GM18511 (cell line): ENCODE data around the gene PKNOX2.

Source experiments
- ATAC-seq: cut with Tn5 transposase; IDR thresholded peaks from one replicate; pipeline ENCODE4 v1.9.1; 2021; ENCODE audit warnings: mild to moderate bottlenecking, moderate library complexity; ENCODE audit not compliant: unreplicated experiment

Gene PKNOX2, protein sequence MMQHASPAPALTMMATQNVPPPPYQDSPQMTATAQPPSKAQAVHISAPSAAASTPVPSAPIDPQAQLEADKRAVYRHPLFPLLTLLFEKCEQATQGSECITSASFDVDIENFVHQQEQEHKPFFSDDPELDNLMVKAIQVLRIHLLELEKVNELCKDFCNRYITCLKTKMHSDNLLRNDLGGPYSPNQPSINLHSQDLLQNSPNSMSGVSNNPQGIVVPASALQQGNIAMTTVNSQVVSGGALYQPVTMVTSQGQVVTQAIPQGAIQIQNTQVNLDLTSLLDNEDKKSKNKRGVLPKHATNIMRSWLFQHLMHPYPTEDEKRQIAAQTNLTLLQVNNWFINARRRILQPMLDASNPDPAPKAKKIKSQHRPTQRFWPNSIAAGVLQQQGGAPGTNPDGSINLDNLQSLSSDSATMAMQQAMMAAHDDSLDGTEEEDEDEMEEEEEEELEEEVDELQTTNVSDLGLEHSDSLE

DNA sequence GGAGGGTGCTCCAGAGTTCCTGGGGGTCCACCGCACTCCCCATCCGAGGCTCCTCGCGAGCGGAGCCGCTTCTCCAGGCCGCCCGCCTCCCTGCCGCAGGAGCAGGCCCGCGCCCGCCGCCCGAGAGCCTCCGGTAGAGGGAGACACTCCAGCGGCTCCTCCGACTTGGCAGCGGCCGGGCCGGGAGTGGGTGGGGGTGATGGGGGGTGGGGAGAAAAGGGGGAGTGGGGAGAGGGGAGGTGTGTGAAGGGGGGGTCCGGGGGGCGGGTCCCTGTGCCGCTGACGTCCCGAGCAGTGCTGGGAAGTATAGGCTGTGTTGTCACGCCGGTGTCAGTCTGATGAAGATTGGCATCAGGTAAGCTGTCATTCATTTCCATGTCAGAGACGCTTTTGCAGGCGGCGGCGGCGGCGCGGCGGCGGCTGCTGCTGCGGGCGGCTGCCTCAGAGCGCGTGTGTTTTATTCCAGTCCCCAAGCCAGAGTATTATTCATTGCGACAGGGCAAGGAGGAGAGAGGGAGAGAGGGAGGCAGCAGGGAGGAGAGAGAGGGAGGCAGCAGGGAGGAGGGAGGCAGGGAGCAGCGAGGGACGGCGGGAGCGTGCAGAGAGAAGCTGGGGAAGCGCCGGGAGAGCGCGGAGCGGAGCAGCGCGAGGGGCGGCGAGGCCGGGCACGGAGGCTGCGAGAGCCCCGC lies at the start of gene PKNOX2:
Gene PKNOX2 (plus strand): TSS at position 330 of the 689 bp plus-strand sequence. CDS start 186,555 bp downstream, outside the sequence.
- ATAC-seq = peak; percentile 68

- ATAC-seq = no peak
Measured at GRCh38 chr11:125117429-125117828, 47.1 kb upstream of the PKNOX2 start.

- ATAC-seq = no peak
Measured at GRCh38 chr11:125123194-125123946, 41.2 kb upstream of the PKNOX2 start.

- peak; percentile 91 for ATAC-seq
Measured at GRCh38 chr11:125123947-125124617, 40.5 kb upstream of the PKNOX2 start.

- ATAC-seq = no peak
Measured at GRCh38 chr11:125124618-125124992, 39.9 kb upstream of the PKNOX2 start.

DNA sequence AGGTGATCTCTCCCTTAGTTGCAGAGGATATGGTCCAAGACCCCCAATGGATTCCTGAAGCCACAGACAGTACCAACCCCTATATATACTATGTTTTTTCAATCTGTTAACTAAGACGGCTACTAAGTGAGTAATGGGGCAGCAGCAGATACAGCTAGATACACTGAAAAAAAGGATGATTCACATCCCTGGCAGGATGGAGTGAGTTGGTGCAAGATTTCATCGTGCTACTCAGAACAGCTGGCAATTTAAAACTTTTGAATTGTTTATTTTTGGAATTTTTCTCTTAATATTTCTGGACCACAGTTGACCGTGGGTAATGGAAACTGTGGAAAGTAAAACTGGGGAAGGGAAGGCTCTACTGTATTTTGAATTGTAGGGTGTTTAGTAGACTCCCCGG lies 36.1 kb upstream of the PKNOX2 start:
- ATAC-seq = no peak

DNA sequence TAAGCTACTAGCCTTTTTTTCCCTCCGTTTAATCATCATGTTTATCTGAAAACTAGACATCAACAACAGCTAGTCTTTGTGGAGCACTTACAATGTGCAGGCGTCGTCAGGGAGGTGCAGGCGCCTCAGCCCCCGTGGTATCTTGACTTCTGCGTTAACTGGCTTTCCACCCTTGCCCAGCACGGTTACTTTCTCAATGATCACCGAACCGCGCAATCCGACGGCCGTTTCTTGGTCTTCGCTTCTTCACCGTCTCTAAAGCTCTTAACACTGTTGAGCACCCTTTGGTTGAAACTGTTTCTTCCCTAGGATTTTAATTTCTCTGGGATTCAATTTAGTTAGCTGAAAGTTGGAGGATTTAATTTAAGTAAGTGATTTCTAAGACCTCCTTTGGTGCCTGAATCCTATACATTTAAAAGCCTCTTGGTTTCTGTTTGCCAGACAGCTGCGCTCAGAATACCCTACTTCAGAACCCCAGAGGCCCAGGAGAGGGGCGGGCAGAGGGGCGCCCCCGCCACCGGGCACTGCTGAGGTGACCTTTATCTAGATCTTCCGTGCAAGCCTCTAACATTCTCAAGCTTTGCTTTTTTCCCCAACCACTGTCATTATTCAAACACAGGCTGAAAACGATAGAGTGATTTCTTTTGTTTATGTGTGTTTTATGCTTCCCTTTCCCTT lies 35.1 kb upstream of the PKNOX2 start:
- no peak for ATAC-seq

DNA sequence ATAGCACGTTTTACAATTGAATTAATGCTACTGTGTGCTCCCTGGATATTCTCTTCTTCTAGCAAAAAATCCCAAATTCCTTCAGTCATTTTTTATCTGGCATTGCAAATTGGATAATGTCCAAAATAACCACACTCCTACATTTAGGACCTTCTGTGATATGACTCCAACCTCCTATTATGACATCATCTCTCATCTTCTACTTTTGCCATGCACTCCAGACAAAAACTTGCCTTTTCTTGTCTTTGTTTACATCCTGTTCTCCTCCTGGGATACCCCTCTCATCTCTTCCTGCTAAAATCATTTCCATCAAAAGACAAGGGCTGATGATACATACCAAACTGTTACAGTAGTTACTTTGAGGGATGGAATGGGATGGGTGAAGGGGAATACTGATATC lies 32.5 kb upstream of the PKNOX2 start:
- ATAC-seq = no peak

GRCh38 chr11:125132596-125132995 lies 32.0 kb upstream of the PKNOX2 start:
- ATAC-seq = no peak

DNA sequence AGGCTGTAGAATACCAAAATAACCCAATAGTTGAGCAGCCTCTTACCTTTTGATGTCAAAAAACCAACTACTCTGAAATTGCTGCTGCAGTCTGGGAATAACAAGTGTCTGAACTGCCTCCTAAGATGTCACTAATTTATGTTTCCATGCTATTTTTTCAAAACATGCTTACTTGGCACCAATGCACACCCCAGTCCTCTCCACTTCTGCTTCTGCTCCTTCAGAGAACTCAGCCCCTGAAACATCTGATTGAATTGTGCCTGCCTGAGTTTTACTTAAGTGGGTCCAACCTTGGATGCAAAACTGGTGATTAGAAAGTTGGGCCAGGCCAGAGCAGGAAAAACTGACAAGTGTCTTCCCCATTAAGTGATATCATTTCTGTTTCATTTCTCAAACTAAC lies 28.6 kb upstream of the PKNOX2 start:
- ATAC-seq = no peak

- no peak for ATAC-seq
Measured at GRCh38 chr11:125138966-125139365, 25.6 kb upstream of the PKNOX2 start.

DNA sequence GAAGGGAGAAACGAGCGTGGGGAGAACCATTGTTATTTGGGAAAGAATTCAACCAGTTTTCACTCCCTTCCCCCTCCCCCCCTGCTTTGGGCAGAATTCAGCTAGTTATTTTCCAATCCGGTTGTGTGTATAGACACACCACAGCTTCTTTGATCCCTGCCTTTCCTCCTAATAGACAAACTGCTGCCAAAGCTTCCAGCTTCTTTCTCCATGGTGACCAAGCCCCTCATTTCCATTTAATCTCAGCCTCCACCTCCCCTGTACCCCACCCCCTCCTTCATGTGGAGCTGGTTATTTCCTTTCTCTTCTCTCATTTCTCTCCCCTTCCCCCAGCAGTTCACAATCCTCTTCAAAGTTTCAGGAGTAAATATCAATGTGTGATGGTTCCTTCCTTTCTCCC lies 24.8 kb upstream of the PKNOX2 start:
- no peak for ATAC-seq

DNA sequence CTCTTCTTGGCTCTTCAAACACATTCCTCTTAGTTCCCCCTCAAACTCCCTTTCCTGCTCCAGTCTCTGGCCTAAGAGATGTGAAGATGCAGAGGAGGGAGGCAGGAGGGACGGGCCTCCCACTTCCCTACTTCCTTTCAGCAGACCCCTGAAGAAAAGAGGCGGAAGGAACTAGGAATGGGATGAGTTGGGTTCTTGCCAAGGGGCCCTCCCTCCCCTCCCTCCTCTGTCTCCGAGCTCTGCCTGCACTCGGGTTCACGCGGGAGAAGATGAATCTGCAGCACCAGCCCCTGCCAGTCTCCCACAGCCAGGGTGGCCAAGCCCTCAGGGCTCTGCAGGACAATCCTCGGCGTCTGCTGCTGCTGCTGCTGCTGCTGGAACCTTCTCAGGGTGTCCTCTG lies 24.3 kb upstream of the PKNOX2 start:
- ATAC-seq = no peak

GRCh38 chr11:125141178-125141577 lies 23.4 kb upstream of the PKNOX2 start:
- no peak for ATAC-seq

- ATAC-seq = peak; percentile 77
Measured at GRCh38 chr11:125141686-125142535, 22.6 kb upstream of the PKNOX2 start.

DNA sequence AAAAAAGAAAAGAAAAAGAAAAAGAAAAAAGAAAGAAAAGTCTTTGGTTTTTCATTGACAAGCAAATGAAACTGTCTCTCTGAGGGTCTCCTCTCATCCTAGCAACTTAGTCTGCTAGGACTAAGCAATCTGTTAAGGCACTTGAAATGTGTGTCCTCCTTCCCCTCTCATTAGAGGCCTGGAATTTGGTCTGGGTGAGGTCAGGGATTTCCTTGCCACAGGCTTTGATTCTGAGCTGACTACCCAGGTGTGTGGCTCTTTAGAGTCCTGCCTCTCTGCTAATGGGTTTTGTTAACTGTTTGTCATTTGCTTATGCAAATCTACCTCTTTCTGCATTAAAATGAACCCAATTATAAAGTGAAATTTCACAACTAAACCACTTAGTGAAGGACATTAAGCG lies 18.3 kb upstream of the PKNOX2 start:
- no peak for ATAC-seq

GRCh38 chr11:125147280-125147679 lies 17.3 kb upstream of the PKNOX2 start:
- no peak for ATAC-seq

DNA sequence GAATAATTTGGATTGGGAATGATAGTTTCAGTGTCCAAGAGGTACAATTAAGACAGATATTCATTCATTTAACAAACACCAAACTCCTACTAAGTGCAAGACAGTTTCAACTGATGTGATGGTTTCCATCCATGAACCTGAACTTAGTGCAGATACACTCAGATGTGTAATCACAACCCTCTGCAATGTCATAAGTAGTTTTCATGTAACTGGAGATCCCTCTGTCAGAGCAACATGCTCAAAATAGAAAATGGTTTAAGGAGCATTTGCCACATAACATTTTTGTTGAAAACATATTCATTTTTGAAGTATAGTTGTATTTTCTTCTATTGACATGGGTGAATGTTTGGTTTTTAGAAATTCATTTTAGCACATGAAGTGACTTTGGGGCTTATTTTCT lies 16.5 kb upstream of the PKNOX2 start:
- no peak for ATAC-seq

DNA sequence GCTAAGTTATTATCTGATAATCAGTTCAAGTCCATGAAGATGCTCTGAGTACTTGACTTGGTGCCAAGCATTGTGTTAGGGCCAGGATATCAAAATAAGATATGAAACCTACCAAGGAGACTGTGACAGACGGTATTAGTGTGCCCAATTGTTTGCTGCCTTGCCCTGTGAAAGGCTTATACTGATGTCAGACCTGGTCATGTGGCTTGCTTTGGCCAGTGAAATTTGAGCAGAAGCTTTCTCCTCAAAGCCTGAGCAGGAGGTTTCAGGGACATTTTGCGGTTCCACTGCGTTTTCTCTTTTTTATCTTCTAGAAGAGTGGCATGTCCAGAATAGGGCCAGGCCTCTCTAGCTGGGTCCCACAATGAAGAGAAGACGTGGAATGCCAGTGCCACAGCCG lies 15.8 kb upstream of the PKNOX2 start:
- no peak for ATAC-seq

DNA sequence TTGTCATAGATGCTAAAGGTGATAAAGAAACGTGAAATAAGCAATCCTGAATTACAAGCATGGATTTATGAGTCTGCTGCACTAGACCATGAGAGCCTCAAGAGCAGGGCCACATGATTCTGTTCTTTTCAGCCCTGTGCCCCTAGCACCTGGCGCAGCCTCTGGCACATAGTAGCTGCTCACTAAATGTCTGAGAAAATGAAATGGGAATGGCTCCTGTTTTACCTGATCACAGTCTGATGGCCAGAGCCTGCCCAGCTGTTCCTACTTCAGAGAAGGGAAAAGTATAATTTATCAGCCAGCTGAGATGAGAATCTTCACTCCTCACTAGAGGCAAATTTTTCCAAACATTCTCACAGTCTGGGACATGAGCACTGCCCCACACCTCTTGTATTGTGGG lies 10.7 kb upstream of the PKNOX2 start:
- no peak for ATAC-seq
